ENCODE results near the gene CTIF. TPM values are rescaled to one million over a fixed set of nuclear protein-coding genes. Genes with fewer than 3 reads are reported as not detected.

Gene CTIF
- total RNA-seq, 2 experiments from 2014 or later = 3.2 to 3.5 TPM

DNA sequence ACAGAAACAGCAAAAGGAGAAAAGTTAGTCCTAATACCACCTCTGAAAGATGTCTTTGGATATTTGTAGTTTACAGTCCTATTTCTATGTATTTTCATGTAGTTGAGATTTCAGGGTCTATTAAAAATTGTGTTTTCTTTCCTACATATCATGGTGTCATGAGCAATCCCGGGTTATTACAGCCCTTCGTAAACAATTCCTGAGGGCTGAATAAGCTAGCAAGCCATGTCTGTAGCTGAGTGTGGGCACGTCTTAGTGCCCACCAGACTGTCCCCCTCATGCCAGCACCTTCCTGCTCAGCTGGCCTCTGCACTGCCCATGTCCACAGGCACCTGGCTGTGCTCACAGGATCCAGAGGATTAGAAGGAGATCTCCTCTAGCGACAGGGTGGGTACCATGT, 60.6 kb downstream of the CTIF start:
- TF ChIP-seq, protein P1, sequence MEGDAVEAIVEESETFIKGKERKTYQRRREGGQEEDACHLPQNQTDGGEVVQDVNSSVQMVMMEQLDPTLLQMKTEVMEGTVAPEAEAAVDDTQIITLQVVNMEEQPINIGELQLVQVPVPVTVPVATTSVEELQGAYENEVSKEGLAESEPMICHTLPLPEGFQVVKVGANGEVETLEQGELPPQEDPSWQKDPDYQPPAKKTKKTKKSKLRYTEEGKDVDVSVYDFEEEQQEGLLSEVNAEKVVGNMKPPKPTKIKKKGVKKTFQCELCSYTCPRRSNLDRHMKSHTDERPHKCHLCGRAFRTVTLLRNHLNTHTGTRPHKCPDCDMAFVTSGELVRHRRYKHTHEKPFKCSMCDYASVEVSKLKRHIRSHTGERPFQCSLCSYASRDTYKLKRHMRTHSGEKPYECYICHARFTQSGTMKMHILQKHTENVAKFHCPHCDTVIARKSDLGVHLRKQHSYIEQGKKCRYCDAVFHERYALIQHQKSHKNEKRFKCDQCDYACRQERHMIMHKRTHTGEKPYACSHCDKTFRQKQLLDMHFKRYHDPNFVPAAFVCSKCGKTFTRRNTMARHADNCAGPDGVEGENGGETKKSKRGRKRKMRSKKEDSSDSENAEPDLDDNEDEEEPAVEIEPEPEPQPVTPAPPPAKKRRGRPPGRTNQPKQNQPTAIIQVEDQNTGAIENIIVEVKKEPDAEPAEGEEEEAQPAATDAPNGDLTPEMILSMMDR (IDR thresholded peaks at IDR 0.05) = no peak
- H3K27ac Mint-ChIP-seq = no peak overlapping the region
- H3K27me3 Mint-ChIP-seq = no peaks in the 10 kb centered on the region
- ChIA-PET CTCF (no interaction called here), POLR2A (no interaction called here)
- H3K4me1 Mint-ChIP-seq (ENCODE audit: low read depth) = no peaks in the 10 kb centered on the region
- ATAC-seq = no peak
- H3K9me3 Mint-ChIP-seq = no peaks in the 10 kb centered on the region
- H3K4me3 Mint-ChIP-seq = no peak overlapping the region
- no peak for DNase-seq
- H3K36me3 Mint-ChIP-seq (ENCODE audit: low read depth) = no peaks in the 10 kb centered on the region
- intact Hi-C loops (cut with micrococcal nuclease) = no loop called here

DNA sequence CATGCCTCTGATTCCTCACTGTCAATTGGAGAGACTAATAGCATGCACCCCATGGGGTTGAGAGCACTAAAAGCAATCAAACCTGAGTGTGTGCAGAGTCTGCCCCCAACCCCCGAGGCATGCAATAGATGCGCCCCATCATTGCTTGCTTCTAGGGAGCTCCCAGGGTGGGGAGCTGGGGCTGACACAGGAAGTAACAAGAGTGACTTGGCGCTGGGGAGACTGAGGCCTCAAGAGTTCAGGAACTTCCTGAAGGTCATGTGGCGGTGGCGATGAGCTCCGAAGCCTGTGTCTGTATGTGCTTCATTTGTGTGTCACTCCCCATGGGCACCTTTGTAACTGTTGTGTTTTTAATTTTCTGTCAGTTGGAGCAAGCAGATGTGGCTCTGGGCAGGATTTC, 61.2 kb downstream of the CTIF start:
- CTCF ChIA-PET = interaction anchor here (1.6 kb wide), 1 partner anchor 155 kb away, joined by 4 read pairs; no protein-coding TSS in a partner anchor
- H3K27me3 Mint-ChIP-seq = peaks cover 2% of the 10 kb centered on the region
- no peak for DNase-seq

DNA sequence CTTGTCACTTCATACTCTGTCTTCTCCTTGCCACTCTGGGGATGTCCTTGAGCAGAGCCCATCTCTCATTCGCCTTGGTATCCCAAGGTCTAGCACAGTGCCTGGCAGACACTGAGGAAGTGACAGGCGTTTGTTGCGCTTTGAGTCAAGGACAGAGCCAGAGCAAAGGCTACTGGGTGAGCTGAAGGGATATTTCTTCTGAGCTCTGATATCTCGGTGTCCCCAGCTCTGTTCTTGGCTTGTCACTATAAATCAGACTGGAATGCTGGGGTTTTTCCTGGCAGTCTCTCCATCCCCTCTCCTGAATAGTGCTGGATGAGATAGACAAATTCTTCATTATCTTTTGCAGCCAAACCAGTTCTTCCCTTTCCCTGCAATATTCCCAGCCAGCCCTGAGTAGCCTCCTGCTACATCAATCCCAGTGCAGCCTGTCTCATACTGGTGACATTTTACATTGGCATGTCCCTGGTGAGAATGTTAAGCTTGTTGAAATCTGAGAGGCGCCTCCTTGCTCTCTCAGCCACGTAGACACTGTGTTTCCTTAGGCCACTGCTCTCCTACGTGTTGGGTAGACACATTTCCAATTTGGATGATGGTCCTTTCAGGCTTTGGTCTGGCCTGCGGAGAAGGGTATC, 61.7 kb downstream of the CTIF start:
- H3K27me3 Mint-ChIP-seq = peaks cover 2% of the 10 kb centered on the region
- TF ChIP-seq, protein P1 (IDR thresholded peaks at IDR 0.05) = no peak
- no peak overlapping the region for H3K4me3 Mint-ChIP-seq
- ChIA-PET POLR2A (no interaction called here), CTCF (interaction anchor here (1.6 to 2.0 kb wide), 2 partner anchors 9 to 155 kb away, joined by 4 read pairs; no protein-coding TSS in a partner anchor)
- DNase-seq (no peak), ATAC-seq (no peak)
- no peak overlapping the region for H3K27ac Mint-ChIP-seq
- H3K9me3 Mint-ChIP-seq = no peaks in the 10 kb centered on the region
- H3K36me3 Mint-ChIP-seq (ENCODE audit: low read depth) = no peaks in the 10 kb centered on the region
- intact Hi-C loops (cut with micrococcal nuclease) = no loop called here
- no peaks in the 10 kb centered on the region for H3K4me1 Mint-ChIP-seq (ENCODE audit: low read depth)

More for the DNA sequence above, 61.2 kb downstream of the CTIF start:
- no peaks in the 10 kb centered on the region for H3K36me3 Mint-ChIP-seq (ENCODE audit: low read depth)
- no peak for ATAC-seq
- H3K4me3 Mint-ChIP-seq = no peak overlapping the region
- intact Hi-C loops (cut with micrococcal nuclease) = no loop called here
- POLR2A ChIA-PET = no interaction called here
- H3K9me3 Mint-ChIP-seq = no peaks in the 10 kb centered on the region
- no peaks in the 10 kb centered on the region for H3K4me1 Mint-ChIP-seq (ENCODE audit: low read depth)
- no peak overlapping the region for H3K27ac Mint-ChIP-seq
- TF ChIP-seq, protein P1 (IDR thresholded peaks at IDR 0.05) = no peak

DNA sequence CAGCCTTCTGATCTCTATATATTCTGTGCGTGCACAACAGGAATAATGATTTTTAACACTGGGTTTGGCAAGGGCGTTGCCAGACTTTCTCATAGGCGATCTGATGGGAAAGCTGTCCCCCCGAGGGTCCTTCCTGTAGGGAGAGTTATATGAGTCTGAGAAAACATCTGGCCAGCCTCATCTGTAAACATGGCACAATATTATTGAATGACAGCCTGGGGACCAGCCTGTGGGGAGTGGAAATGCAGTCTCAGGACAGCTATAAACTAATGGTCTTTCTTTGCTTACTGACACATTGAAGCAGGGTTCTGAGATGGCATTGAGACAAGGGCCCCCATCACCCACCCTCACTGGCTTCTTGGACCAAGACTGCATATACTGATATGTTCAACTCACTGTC, 62.5 kb downstream of the CTIF start:
- Mint-ChIP-seq H3K4me1 (ENCODE audit: low read depth) (no peaks in the 10 kb centered on the region), H3K4me3 (no peak overlapping the region), H3K36me3 (ENCODE audit: low read depth) (no peaks in the 10 kb centered on the region), H3K27ac (no peak overlapping the region), H3K27me3 (peaks cover 2% of the 10 kb centered on the region), H3K9me3 (no peaks in the 10 kb centered on the region)
- ATAC-seq (no peak), DNase-seq (no peak)
- TF ChIP-seq, protein P1 (IDR thresholded peaks at IDR 0.05) = no peak
- CTCF ChIA-PET = interaction anchor here (1.6 to 2.0 kb wide), 2 partner anchors 10 to 156 kb away, joined by 4 read pairs; no protein-coding TSS in a partner anchor
- intact Hi-C loops (cut with micrococcal nuclease) = no loop called here
- POLR2A ChIA-PET = no interaction called here

GRCh38 chr18:48602759-48603390, 64.0 kb downstream of the CTIF start:
- no peak overlapping the region for H3K27ac Mint-ChIP-seq
- H3K36me3 Mint-ChIP-seq (ENCODE audit: low read depth) = no peaks in the 10 kb centered on the region
- intact Hi-C loops (cut with micrococcal nuclease) = no loop called here
- H3K4me3 Mint-ChIP-seq = no peak overlapping the region
- no peaks in the 10 kb centered on the region for H3K9me3 Mint-ChIP-seq
- no peaks in the 10 kb centered on the region for H3K4me1 Mint-ChIP-seq (ENCODE audit: low read depth)
- H3K27me3 Mint-ChIP-seq = peaks cover 2% of the 10 kb centered on the region
- no peak for ATAC-seq
- POLR2A ChIA-PET = no interaction called here
- TF ChIP-seq, protein P1 (IDR thresholded peaks at IDR 0.05) = no peak
- no peak for DNase-seq
- CTCF ChIA-PET = interaction anchor here (2.0 kb wide), 1 partner anchor 11 kb away, joined by 4 read pairs; no protein-coding TSS in a partner anchor
